Hematopoietic multipotent progenitor cell treated with erythropoietin and hydrocortisone succinate and interleukin-3 and kit ligand, for 8 days (in vitro differentiated cells): ENCODE measurements around the gene ECE1.
A peak's percentile ranks its signal among the peaks of the same experiment; 100 is the strongest.
"Not testable (repeated sequence)": the region's sequence is repeated elsewhere in the genome, so short reads cannot be mapped to it uniquely, and the experiment has no call there.

Source experiments
- DNase-seq: peaks from one replicate; pipeline ENCODE4 v3.0.0-alpha.2; 2015

The ECE1 gene

DNA sequence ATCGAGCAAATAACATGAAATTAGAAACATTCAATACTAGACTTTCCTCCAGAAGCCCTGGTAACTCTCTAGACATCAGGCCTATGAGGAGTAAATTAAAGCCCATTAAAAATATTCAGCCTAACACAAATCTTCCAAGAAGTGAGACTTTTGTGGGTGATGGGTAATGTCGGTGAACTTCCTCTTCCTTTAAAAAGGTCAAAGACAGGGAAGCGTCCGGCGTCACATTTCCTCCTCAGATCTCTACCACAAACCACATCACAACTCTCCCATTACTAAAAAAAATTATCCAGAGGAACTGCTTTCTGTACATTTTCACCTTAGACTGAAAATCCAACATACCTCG is 115.0 kb downstream of the ECE1 start:
- DNase-seq = peak; percentile 38

DNA sequence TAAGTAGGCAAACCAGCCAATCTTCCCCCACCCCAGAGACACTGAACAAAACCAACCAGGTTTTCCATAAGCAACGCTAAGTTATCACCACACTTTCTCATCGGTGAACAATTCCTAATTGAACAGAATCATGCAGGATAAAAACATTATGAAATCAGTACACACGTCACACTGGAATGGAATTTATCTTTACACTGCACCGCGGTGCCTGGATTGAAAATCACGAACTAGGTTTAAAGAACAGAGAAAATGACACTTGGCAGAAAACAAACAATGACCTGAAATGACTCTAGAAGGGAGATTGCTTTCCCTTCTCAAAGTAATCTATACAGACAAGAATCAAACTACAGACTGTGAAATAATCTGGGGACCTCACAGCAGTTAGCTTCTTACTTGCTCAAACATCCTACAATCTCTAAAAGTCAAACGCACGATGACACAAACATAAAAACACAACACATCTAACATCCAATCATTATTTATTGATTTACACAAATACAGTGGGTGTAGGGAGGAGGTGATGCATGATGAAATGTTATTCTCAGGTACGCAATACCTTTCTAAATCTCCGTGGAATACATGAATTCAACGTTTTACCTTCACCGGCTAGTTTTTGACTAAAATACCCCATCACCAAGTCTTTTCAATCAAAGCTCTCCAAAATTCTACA is 115.5 kb downstream of the ECE1 start:
- DNase-seq = peak; percentile 30

DNA sequence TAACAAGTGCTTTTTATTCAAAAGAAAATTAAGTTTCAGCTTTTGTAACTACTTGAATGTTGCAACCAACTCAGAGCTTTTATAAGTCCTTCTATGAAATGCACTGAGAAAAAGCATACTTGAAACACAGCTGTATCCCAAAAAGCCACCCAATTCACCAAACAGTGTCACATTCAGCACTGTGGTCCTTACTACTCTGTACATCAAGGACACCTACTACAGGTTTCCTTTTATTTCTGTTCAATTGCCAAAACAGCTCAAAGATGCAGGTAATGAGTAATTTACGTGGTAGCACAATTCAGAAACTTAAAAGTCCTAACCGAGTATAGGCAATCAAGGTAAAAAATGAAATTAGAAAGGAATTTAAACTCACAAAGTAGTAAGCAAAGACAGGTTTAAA is 116.0 kb downstream of the ECE1 start:
- DNase-seq = no peak

DNA sequence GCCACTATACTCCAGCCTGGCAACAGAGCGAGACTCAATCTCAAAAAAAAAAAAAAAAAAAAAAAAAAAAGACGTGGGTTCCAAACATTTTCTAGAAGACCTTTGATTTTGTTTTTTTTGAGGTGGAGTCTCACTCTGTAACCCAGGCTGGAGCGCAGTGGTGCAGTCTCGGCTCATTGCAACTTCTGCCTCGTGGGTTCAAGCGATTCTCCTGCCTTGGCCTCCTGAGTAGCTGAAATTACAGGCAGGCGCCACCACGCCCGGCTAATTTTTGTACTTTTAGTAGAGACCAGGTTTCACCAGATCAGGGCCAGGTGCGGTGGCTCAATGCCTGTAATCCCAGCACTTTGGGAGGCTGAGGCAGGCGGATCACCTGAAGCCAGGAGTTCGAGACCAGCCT is 117.2 kb downstream of the ECE1 start:
- not testable (repeated sequence) for DNase-seq

DNA sequence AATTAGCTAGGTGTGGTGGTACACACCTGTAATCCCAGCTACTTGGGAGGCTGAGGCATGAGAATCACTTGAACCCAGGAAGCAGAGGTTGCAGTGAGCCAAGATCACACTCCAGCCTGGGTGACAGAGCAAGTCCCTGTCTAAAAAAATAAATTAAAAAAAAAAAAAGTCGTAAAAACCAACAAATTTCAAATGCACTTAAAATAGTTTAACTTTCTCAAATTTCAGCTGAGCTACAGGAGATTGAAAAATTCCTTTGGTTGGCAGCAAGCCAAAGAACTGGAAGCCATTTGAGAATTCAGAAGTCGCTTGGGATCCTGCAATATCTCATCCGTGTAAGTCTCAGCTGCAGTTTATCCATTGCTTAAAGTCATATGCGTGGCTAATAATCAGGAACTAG is 119.4 kb downstream of the ECE1 start:
- not testable (repeated sequence) for DNase-seq

DNA sequence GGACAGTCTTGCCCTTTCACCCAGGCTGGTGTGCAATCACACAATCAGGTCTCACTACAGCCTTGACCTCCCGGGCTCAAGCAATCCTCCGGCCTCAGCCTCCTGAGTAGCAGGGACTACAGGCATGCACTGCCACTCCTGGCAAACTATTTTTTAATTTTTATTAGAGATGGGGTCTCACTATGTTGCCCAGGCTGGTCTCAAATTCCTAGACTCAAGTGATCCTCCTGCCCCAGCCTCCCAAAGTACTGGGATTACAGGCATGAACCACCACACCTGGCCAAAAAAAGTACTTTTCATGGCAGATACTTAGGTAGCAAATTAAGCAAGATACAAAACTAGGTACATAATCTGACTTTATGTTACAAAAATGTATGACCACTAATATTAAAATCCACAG is 121.8 kb downstream of the ECE1 start:
- DNase-seq = no peak
